HCT116 (cell line): Measurements from ENCODE around the gene XYLT1. TPM values are rescaled to one million over a fixed set of nuclear protein-coding genes. Genes with fewer than 3 reads are reported as not detected.
A peak's percentile ranks its signal among the peaks of the same experiment; 100 is the strongest.

ENCODE experiments used
- ATAC-seq: fragments of 200-7000 bp; cut with Tn5 transposase; 2 replicates; pipeline ENCODE4 v1.9.1; 2020; ENCODE audit warnings: mild to moderate bottlenecking, moderate library complexity
- BruUV-seq: library from RNA; stranded (reverse); fragments of 400-500 nt; replicated peaks from 2 replicates; lab custom pipeline; 2021; lab: Mats Ljungman, UMichigan
- CTCF ChIA-PET: fragments of 300-600 bp; sonication (Branson Sonifier 250); formaldehyde crosslinking; loops from one replicate; lab custom pipeline; 2021; ENCODE audit warnings: antibody characterized with exemption; lab: Charles Lee
- POLR2A ChIA-PET: fragments of 300-600, 350-600 bp; sonication (Branson Sonifier 250); formaldehyde crosslinking; loops from one replicate; lab custom pipeline; 2021; ENCODE audit warnings: antibody characterized with exemption; lab: Charles Lee
- RAD21 ChIA-PET, 2 experiments: fragments of 300-600 bp; sonication (Branson Sonifier 250); formaldehyde crosslinking; loops; one replicate each; lab custom pipeline; 2023; ENCODE audit warnings: low total read pairs in 2 of 2; ENCODE audit not compliant: uncharacterized antibody in 2 of 2, unreplicated experiment in 2 of 2, low non-redundant PET in 1 of 2; lab: Charles Lee
- DNase-seq: peaks from one replicate; pipeline ENCODE4 v3.0.0-alpha.2; 2010; ENCODE audit warnings: low read depth, low spot score
- H2AFZ ChIP-seq: fragments of 200-600 bp; shearing (Covaris generic), sonication (generic); 2 replicates; pipeline ENCODE4 v1.6.1; 2017; ENCODE audit warnings: low read depth, mixed run types, mixed read lengths, antibody characterized with exemption, low read length; ENCODE audit not compliant: poor library complexity, severe bottlenecking
- H3K27ac ChIP-seq: 2 replicates; pipeline ENCODE4 v1.5.1; 2012; ENCODE audit warnings: low read depth, low read length
- H3K27me3 ChIP-seq: fragments of 200-600 bp; sonication (generic); 2 replicates; pipeline ENCODE4 v1.6.1; 2016; ENCODE audit warnings: mixed run types, low read length, mixed read lengths; ENCODE audit not compliant: insufficient read depth
- H3K36me3 ChIP-seq, 2 experiments: fragments of 200-500 bp in 1 of 2; fragments of 200-600 bp in 1 of 2; sonication (Bioruptor generic) in 1 of 2; sonication (generic) in 1 of 2; 2 replicates each; pipeline versions ENCODE4 v1.5.1 to v1.6.1; 2014 to 2016; ENCODE audit warnings: low read length in 2 of 2, inconsistent platforms in 1 of 2, mixed read lengths in 1 of 2, mixed run types in 1 of 2; ENCODE audit not compliant: insufficient read depth in 2 of 2, control insufficient read depth in 1 of 2
- H3K4me1 ChIP-seq, 2 experiments: fragments of 200-600 bp in 1 of 2; sonication (generic) in 1 of 2; 2 replicates each; pipeline versions ENCODE4 v1.5.1 to v1.6.1; 2012 to 2017; ENCODE audit warnings: low read length in 2 of 2, inconsistent platforms in 1 of 2, mild to moderate bottlenecking in 1 of 2, mixed read lengths in 1 of 2, mixed run types in 1 of 2, moderate library complexity in 1 of 2; ENCODE audit not compliant: insufficient read depth in 2 of 2, control insufficient read depth in 1 of 2
- H3K4me2 ChIP-seq: fragments of 200-600 bp; sonication (generic); 2 replicates; pipeline ENCODE4 v1.6.1; 2017; ENCODE audit warnings: mixed run types, low read length, mixed read lengths
- H3K4me3 ChIP-seq, 2 experiments: fragments of 200-600 bp in 1 of 2; sonication (generic) in 1 of 2; replicated peaks in 1 of 2; 2 replicates each; pipeline ENCODE4 v1.5.1; 2011 to 2016; ENCODE audit warnings: low read length in 2 of 2, control low read depth in 1 of 2, low read depth in 1 of 2, mild to moderate bottlenecking in 1 of 2, mixed read lengths in 1 of 2, mixed run types in 1 of 2
- H3K79me2 ChIP-seq: fragments of 200-600 bp; sonication (generic); 2 replicates; pipeline ENCODE4 v1.6.1; 2017; ENCODE audit warnings: mild to moderate bottlenecking, mixed run types, low read length, moderate library complexity, mixed read lengths; ENCODE audit not compliant: insufficient read depth
- H3K9ac ChIP-seq: fragments of 200-600 bp; sonication (generic); 2 replicates; pipeline ENCODE4 v1.6.1; 2016; ENCODE audit warnings: low read length, mixed read lengths
- H3K9me2 ChIP-seq: fragments of 200-600 bp; sonication (generic), shearing (Covaris generic); 2 replicates; pipeline ENCODE4 v1.6.1; 2017; ENCODE audit warnings: mixed run types, mild to moderate bottlenecking, moderate library complexity; ENCODE audit not compliant: insufficient read depth
- H3K9me3 ChIP-seq, 2 experiments: fragments of 200-500 bp in 1 of 2; fragments of 200-600 bp in 1 of 2; sonication (Bioruptor generic) in 1 of 2; sonication (generic) in 1 of 2; 2 replicates each; pipeline ENCODE4 v1.6.1; 2014 to 2017; ENCODE audit warnings: low read length in 2 of 2, mixed read lengths in 2 of 2, inconsistent platforms in 1 of 2, low read depth in 1 of 2, mild to moderate bottlenecking in 1 of 2, mixed run types in 1 of 2, moderate library complexity in 1 of 2; ENCODE audit not compliant: control insufficient read depth in 1 of 2, insufficient read depth in 1 of 2
- H4K20me1 ChIP-seq: fragments of 200-600 bp; sonication (generic), shearing (Covaris generic); 2 replicates; pipeline ENCODE4 v1.6.1; 2017; ENCODE audit warnings: mixed run types, mild to moderate bottlenecking, moderate library complexity; ENCODE audit not compliant: insufficient read depth
- FOSL1 ChIP-seq: IDR thresholded peaks from 2 replicates; pipeline ENCODE4 v1.6.1; 2012; ENCODE audit warnings: low read depth
- POLR2AphosphoS5 ChIP-seq: IDR thresholded peaks from 2 replicates; pipeline ENCODE4 v1.6.1; 2011; ENCODE audit warnings: mild to moderate bottlenecking, low read depth, low read length, moderate library complexity
- RAD21 ChIP-seq: IDR thresholded peaks from 2 replicates; pipeline ENCODE4 v1.6.1; 2012; ENCODE audit warnings: low read depth, mild to moderate bottlenecking
- ZFX ChIP-seq: fragments of 450-650 bp; IDR thresholded peaks from 2 replicates; pipeline ENCODE4 v1.6.1; 2017
- intact Hi-C: fragments of 100-400 bp; cut with micrococcal nuclease; formaldehyde crosslinking; loops from 2 replicates; pipeline ENCODE4 v1.10.0; 2022
- total RNA-seq: library from RNA; stranded (reverse); gene quantifications from one replicate; pipeline ENCODE4 v1.2.1, GENCODE V29; 2021; ENCODE audit not compliant: unreplicated experiment
- TF ChIP-seq, protein P1 (sequence below): IDR thresholded peaks from 2 replicates; pipeline ENCODE4 v1.6.1; 2012
- TF ChIP-seq, protein P2 (sequence below): IDR thresholded peaks from 2 replicates; pipeline ENCODE4 v1.6.1; 2012; ENCODE audit warnings: low read depth

Gene XYLT1
- total RNA-seq, 1 experiment from 2014 or later = 4.5 TPM

DNA sequence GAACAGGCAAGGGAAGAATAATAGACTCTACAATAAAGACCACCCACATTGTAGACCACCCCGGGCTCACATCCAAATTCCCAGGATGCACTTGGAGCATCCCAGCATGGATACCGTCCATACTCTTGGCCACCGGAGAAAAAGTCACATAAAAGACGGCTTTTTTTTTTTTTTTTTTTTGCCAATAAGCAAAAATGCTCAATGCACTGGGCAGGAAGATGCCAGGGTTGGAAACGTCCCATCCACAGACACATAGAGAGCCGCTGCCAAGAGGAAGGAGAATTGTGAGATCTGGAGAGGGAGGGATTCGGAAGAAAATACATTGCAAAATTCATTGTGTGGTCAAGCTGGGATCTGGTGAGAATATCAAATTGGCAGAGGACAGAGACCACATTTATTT lies 286.7 kb downstream of the XYLT1 start:
- Histone ChIP-seq H2AFZ (no peak overlapping the region), H3K27me3 (peaks cover 17% of the 10 kb centered on the region; the same call in 1 of the 2 replicates), H4K20me1 (no peaks in the 10 kb centered on the region)
- ChIA-PET CTCF (no interaction called here), RAD21 (no interaction called here), POLR2A (no interaction called here)
- TF ChIP-seq POLR2AphosphoS5 = no peak
- TF ChIP-seq, protein P1, sequence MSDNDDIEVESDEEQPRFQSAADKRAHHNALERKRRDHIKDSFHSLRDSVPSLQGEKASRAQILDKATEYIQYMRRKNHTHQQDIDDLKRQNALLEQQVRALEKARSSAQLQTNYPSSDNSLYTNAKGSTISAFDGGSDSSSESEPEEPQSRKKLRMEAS = no peak
- TF ChIP-seq, all 23 proteins: peak for 0
- ATAC-seq (no peak), DNase-seq (no peak)
- intact Hi-C loops = no loop called here
- no peaks in the 10 kb centered on the region for H3K36me3 ChIP-seq
- no peaks in the 10 kb centered on the region for H3K4me1 ChIP-seq
- no TSS peak for BruUV-seq
- H3K4me3 ChIP-seq = no peak overlapping the region
- no peak overlapping the region for H3K9ac ChIP-seq
- H3K9me2 ChIP-seq = no peaks in the 10 kb centered on the region
- no peaks in the 10 kb centered on the region for H3K79me2 ChIP-seq
- H3K4me2 ChIP-seq = no peak overlapping the region
- H3K27ac ChIP-seq = no peak overlapping the region
- H3K9me3 ChIP-seq = no peaks in the 10 kb centered on the region

DNA sequence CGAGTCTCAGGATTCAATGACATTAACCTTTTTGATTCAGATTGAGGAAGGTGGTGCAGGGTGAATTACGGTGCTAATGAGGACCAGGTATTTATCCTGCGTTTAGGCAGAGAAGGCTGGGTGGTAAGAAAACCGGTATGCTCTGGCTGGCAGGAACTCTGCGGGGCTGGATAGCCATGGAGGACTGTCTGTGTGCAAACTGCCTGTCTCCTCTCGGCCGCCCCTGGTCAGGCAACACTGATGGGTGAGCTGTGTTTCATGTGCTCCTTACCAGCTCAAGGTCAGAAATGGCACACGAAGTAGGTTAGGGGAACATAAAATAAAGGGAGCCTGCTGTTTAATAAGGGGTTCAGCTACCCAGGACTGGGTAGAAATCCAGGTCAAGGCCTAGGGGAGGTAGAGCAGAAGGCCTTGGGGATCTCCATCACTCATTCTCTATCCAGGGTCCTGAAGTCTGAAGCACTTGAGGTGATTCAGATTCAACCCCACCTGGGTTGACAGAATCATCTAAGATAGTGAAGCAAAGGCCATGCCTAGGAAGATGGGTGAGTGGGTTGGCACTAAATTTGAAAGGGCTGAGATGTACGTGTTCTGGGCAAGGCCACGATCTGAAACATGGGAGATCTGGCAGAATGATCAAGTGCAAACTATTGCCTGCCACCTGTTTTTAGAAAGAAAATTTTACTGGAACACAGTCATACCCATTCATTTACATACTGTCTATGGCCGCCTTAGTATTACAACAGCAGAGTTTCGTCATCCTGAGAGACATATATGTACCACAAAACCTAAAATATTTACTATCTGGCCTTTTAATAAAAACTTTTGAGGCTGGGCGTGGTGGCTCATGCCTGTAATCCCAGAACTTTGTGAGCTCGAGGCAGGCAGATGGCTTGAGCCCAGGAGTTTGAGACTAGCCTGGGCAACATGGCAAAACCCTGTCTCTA lies 292.5 kb downstream of the XYLT1 start:
- no TSS peak for BruUV-seq
- no peak overlapping the region for H3K4me3 ChIP-seq
- ChIA-PET CTCF (no interaction called here), RAD21 (no interaction called here), POLR2A (no interaction called here)
- no peaks in the 10 kb centered on the region for H4K20me1 ChIP-seq
- peaks cover 8% of the 10 kb centered on the region for H3K27me3 ChIP-seq
- ATAC-seq (no peak), DNase-seq (no peak)
- no peaks in the 10 kb centered on the region for H3K36me3 ChIP-seq
- no peaks in the 10 kb centered on the region for H3K9me2 ChIP-seq
- H3K27ac ChIP-seq = no peak overlapping the region
- no peaks in the 10 kb centered on the region for H3K9me3 ChIP-seq
- TF ChIP-seq ZFX (no peak), RAD21 (no peak), FOSL1 (no peak)
- TF ChIP-seq, protein P2, sequence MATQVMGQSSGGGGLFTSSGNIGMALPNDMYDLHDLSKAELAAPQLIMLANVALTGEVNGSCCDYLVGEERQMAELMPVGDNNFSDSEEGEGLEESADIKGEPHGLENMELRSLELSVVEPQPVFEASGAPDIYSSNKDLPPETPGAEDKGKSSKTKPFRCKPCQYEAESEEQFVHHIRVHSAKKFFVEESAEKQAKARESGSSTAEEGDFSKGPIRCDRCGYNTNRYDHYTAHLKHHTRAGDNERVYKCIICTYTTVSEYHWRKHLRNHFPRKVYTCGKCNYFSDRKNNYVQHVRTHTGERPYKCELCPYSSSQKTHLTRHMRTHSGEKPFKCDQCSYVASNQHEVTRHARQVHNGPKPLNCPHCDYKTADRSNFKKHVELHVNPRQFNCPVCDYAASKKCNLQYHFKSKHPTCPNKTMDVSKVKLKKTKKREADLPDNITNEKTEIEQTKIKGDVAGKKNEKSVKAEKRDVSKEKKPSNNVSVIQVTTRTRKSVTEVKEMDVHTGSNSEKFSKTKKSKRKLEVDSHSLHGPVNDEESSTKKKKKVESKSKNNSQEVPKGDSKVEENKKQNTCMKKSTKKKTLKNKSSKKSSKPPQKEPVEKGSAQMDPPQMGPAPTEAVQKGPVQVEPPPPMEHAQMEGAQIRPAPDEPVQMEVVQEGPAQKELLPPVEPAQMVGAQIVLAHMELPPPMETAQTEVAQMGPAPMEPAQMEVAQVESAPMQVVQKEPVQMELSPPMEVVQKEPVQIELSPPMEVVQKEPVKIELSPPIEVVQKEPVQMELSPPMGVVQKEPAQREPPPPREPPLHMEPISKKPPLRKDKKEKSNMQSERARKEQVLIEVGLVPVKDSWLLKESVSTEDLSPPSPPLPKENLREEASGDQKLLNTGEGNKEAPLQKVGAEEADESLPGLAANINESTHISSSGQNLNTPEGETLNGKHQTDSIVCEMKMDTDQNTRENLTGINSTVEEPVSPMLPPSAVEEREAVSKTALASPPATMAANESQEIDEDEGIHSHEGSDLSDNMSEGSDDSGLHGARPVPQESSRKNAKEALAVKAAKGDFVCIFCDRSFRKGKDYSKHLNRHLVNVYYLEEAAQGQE = peak; percentile 47
- intact Hi-C loops = loop anchor here (10.0 kb wide), 1 partner anchor 63 kb away; no protein-coding TSS in a partner anchor
- no peak overlapping the region for H3K9ac ChIP-seq
- H2AFZ ChIP-seq = no peak overlapping the region
- H3K79me2 ChIP-seq = no peaks in the 10 kb centered on the region
- H3K4me1 ChIP-seq = no peaks in the 10 kb centered on the region
- H3K4me2 ChIP-seq = no peak overlapping the region
